Panc1 (cell line): Measurements from ENCODE around the gene AKT3. TPM values are rescaled to one million over a fixed set of nuclear protein-coding genes. Genes with fewer than 3 reads are reported as not detected.

Experiments
- ATAC-seq: fragments of 200-7000 bp; cut with Tn5 transposase; 2 replicates; pipeline ENCODE4 v1.9.1; 2020; ENCODE audit warnings: mild to moderate bottlenecking, moderate library complexity
- BruUV-seq: library from RNA; stranded (reverse); fragments of 400-500 nt; replicated peaks from 2 replicates; lab custom pipeline; 2021; lab: Mats Ljungman, UMichigan
- CTCF ChIA-PET: fragments of 300-600 bp; sonication (Branson Sonifier 250); formaldehyde crosslinking; loops from one replicate; lab custom pipeline; 2022; ENCODE audit warnings: antibody characterized with exemption; lab: Charles Lee
- POLR2A ChIA-PET: fragments of 300-600 bp; sonication (Branson Sonifier 250); formaldehyde crosslinking; loops from one replicate; lab custom pipeline; 2022; ENCODE audit warnings: antibody characterized with exemption; lab: Charles Lee
- DNase-seq: peaks from one replicate; pipeline ENCODE4 v3.0.0-alpha.2; 2010; ENCODE audit warnings: low read depth, low spot score
- H3K27ac ChIP-seq: 2 replicates; pipeline ENCODE4 v1.5.1; 2011; ENCODE audit warnings: mild to moderate bottlenecking, low read length, inconsistent platforms
- H3K27me3 ChIP-seq: fragments of 200-500 bp; sonication (Bioruptor generic); 2 replicates; pipeline ENCODE4 v1.6.0; 2014; ENCODE audit warnings: low read length, inconsistent platforms; ENCODE audit not compliant: control insufficient read depth, insufficient read depth
- H3K36me3 ChIP-seq: fragments of 200-500 bp; sonication (Bioruptor generic); 2 replicates; pipeline ENCODE4 v1.5.1; 2014; ENCODE audit warnings: inconsistent platforms, mild to moderate bottlenecking, low read length, moderate library complexity; ENCODE audit not compliant: control insufficient read depth, insufficient read depth
- H3K4me1 ChIP-seq: 2 replicates; pipeline ENCODE4 v1.5.1; 2011; ENCODE audit warnings: inconsistent platforms, mild to moderate bottlenecking, low read length, moderate library complexity; ENCODE audit not compliant: control insufficient read depth, insufficient read depth
- H3K4me3 ChIP-seq, 2 experiments: 2 replicates each; pipeline ENCODE4 v1.5.1; 2011 to 2012; ENCODE audit warnings: low read depth in 2 of 2, low read length in 2 of 2, mild to moderate bottlenecking in 2 of 2, inconsistent platforms in 1 of 2, moderate library complexity in 1 of 2
- H3K9me3 ChIP-seq: fragments of 200-500 bp; sonication (Bioruptor generic); 2 replicates; pipeline ENCODE4 v1.5.1; 2014; ENCODE audit warnings: low read depth, mild to moderate bottlenecking, inconsistent platforms, low read length, moderate library complexity; ENCODE audit not compliant: control insufficient read depth, insufficient read depth
- CTCF ChIP-seq: fragments of 450-650 bp; IDR thresholded peaks from 2 replicates; pipeline ENCODE4 v1.5.1; 2017; ENCODE audit warnings: mild to moderate bottlenecking
- POLR2AphosphoS5 ChIP-seq: IDR thresholded peaks from 2 replicates; pipeline ENCODE4 v1.6.1; 2012; ENCODE audit warnings: mild to moderate bottlenecking, low read depth, low read length, moderate library complexity
- REST ChIP-seq, 2 experiments: IDR thresholded peaks; 2 replicates each; pipeline ENCODE4 v1.6.1; 2011 to 2012; ENCODE audit warnings: low read depth in 2 of 2, control low read depth in 1 of 2, low read length in 1 of 2, mild to moderate bottlenecking in 1 of 2, moderate library complexity in 1 of 2; ENCODE audit not compliant: insufficient read depth in 1 of 2
- SIN3A ChIP-seq: IDR thresholded peaks from 2 replicates; pipeline ENCODE4 v1.6.1; 2012; ENCODE audit warnings: low read depth, mild to moderate bottlenecking, low read length, moderate library complexity, borderline replicate concordance; ENCODE audit not compliant: insufficient read depth
- TCF7L2 ChIP-seq: IDR thresholded peaks from 2 replicates; pipeline ENCODE4 v1.6.1; 2011; ENCODE audit warnings: mild to moderate bottlenecking, low read depth, low read length, inconsistent platforms
- in situ Hi-C: cut with HindIII; loops from 2 replicates; pipeline ENCODE4 v1.10.0; 2016; ENCODE audit warnings: low sequenced_read_pairs, low pct_unique_long_range_greater_than_20kb
- intact Hi-C: fragments of 100-400 bp; cut with micrococcal nuclease; formaldehyde crosslinking; loops from one replicate; pipeline ENCODE4 v1.10.0; 2022; ENCODE audit not compliant: unreplicated experiment
- total RNA-seq: library from RNA; stranded (reverse); gene quantifications from one replicate; pipeline ENCODE4 v1.2.1, GENCODE V29; 2021; ENCODE audit not compliant: unreplicated experiment

Gene AKT3
- total RNA-seq, 1 experiment from 2014 or later = 11.0 TPM

- no TSS peak for BruUV-seq
- Histone ChIP-seq H3K9me3 (no peaks in the 10 kb centered on the region), H3K27ac (no peak overlapping the region), H3K4me3 (no peak overlapping the region), H3K4me1 (no peaks in the 10 kb centered on the region), H3K36me3 (no peaks in the 10 kb centered on the region), H3K27me3 (no peaks in the 10 kb centered on the region)
- TF ChIP-seq SIN3A (no peak), POLR2AphosphoS5 (no peak), REST (IDR thresholded peaks at IDR 0.05; ENCODE audit: insufficient read depth in 1 of 2, low read depth in 2 of 2, low read length in 1 of 2) (no peak), TCF7L2 (no peak), CTCF (no peak)
- ChIA-PET CTCF (no interaction called here), POLR2A (no interaction called here)
- DNase-seq (no peak), ATAC-seq (no peak)
- in situ Hi-C loops (no loop called here), intact Hi-C loops (no loop called here)
Observed at GRCh38 chr1:243454328-243454997, 395.6 kb downstream of the AKT3 start.

- CTCF ChIA-PET = no interaction called here
Observed at GRCh38 chr1:243452092-243452491, 398.0 kb downstream of the AKT3 start.

More at GRCh38 chr1:243452092-243452491, 398.0 kb downstream of the AKT3 start:
- DNase-seq (no peak), ATAC-seq (no peak)
- Histone ChIP-seq H3K4me1 (no peaks in the 10 kb centered on the region), H3K27ac (no peak overlapping the region), H3K27me3 (no peaks in the 10 kb centered on the region), H3K4me3 (no peak overlapping the region), H3K36me3 (no peaks in the 10 kb centered on the region), H3K9me3 (no peaks in the 10 kb centered on the region)
- POLR2A ChIA-PET = no interaction called here
- TF ChIP-seq SIN3A (no peak), POLR2AphosphoS5 (no peak), REST (IDR thresholded peaks at IDR 0.05; ENCODE audit: insufficient read depth in 1 of 2, low read depth in 2 of 2, low read length in 1 of 2) (no peak), CTCF (no peak), TCF7L2 (no peak)
- intact Hi-C loops (no loop called here), in situ Hi-C loops (no loop called here)
- no TSS peak for BruUV-seq
